Uterus (tissue), 4 donors: ENCODE data around the gene BARHL1. TPM values are rescaled to one million over a fixed set of nuclear protein-coding genes. Genes with fewer than 3 reads are reported as not detected.

Source experiments
- DNase-seq, 2 donors: peaks; one replicate each; pipeline ENCODE4 v3.0.0-alpha.2; 2019 to 2020
- H3K27ac ChIP-seq, 2 donors: fragments of 200-600 bp; sonication (generic); 1 replicate in 1 of 2; 2 replicates in 1 of 2; pipeline ENCODE4 v1.5.1; 2016 to 2018
- H3K27me3 ChIP-seq, 2 donors: fragments of 200-600 bp; sonication (generic); one replicate each; pipeline ENCODE4 v1.5.1; 2018 to 2019; ENCODE audit warnings: control low read depth in 1 of 2
- H3K36me3 ChIP-seq, 2 donors: fragments of 200-600 bp; sonication (generic); one replicate each; pipeline ENCODE4 v1.5.1; 2019; ENCODE audit warnings: control low read depth in 1 of 2
- H3K4me1 ChIP-seq, 2 donors: fragments of 200-600 bp; sonication (generic); one replicate each; pipeline ENCODE4 v1.5.1; 2018 to 2019; ENCODE audit warnings: control low read depth in 1 of 2
- H3K4me3 ChIP-seq, 2 donors: fragments of 200-600 bp; sonication (generic); 1 replicate in 1 of 2; 2 replicates in 1 of 2; pipeline ENCODE4 v1.5.1; 2018 to 2019; ENCODE audit warnings: mild to moderate bottlenecking in 1 of 2
- H3K9me3 ChIP-seq, 2 donors: fragments of 200-600 bp; sonication (generic); one replicate each; pipeline ENCODE4 v1.5.1; 2019; ENCODE audit warnings: control low read depth in 1 of 2
- POLR2A ChIP-seq, 2 donors: fragments of 450-650 bp; IDR thresholded peaks; one replicate each; pipeline ENCODE4 v1.6.1; 2016; ENCODE audit warnings: antibody characterized with exemption in 2 of 2, mild to moderate bottlenecking in 1 of 2, moderate library complexity in 1 of 2
- intact Hi-C: fragments of 100-400 bp; cut with DNase I; formaldehyde crosslinking; loops from one replicate; pipeline ENCODE4 v1.15.1; 2023; ENCODE audit warnings: low total_unique reads
- total RNA-seq, 4 donors: library from RNA; depleted of rRNA in 3 of 4; stranded (reverse); fragments of >200 nt in 3 of 4; gene quantifications; one replicate each; pipeline versions ENCODE4 v1.1.0 to v1.2.4, GENCODE V29; 2014 to 2023
- TF ChIP-seq, protein P1 (sequence below), 4 experiments: fragments of 200-600 bp in 2 of 4; fragments of 450-650 bp in 2 of 4; sonication (generic) in 2 of 4; IDR thresholded peaks; one replicate each; pipeline ENCODE4 v1.5.1; 2016 to 2019; ENCODE audit warnings: antibody characterized with exemption in 4 of 4, mild to moderate bottlenecking in 2 of 4, moderate library complexity in 1 of 4
- donor health status: DM: yes; HTN: yes; CAD: no.

The BARHL1 gene
- total RNA-seq, 4 donors from 2014 or later: not detected

DNA sequence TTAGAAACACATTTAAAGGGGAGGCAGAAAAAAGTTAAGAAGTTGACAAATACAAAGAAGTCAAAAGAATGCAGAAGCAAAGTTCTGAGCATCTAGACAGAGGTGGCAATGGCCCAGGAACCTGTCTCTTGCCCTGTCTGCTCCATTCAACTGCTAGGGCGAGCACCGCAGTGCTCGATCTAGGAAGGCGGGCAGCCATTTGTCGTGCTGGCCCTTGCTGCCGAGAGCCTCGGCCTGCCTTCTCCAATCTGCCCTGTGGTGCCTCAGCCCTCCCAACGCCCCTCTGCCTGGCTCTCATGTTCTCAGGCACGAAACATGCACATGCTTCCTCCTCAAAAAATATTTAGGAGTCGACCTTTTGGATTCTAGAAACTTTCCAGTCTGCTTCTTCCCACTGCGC lies 45.2 kb downstream of the BARHL1 start:
- Histone ChIP-seq H3K36me3 (no peaks in the 10 kb centered on the region), H3K4me1 (no peaks in the 10 kb centered on the region), H3K27ac (no peak overlapping the region), H3K4me3 (no peak overlapping the region), H3K27me3 (no peaks in the 10 kb centered on the region), H3K9me3 (no peaks in the 10 kb centered on the region)
- no peak for DNase-seq
- intact Hi-C loops: no loop called here
- TF ChIP-seq, protein P1, sequence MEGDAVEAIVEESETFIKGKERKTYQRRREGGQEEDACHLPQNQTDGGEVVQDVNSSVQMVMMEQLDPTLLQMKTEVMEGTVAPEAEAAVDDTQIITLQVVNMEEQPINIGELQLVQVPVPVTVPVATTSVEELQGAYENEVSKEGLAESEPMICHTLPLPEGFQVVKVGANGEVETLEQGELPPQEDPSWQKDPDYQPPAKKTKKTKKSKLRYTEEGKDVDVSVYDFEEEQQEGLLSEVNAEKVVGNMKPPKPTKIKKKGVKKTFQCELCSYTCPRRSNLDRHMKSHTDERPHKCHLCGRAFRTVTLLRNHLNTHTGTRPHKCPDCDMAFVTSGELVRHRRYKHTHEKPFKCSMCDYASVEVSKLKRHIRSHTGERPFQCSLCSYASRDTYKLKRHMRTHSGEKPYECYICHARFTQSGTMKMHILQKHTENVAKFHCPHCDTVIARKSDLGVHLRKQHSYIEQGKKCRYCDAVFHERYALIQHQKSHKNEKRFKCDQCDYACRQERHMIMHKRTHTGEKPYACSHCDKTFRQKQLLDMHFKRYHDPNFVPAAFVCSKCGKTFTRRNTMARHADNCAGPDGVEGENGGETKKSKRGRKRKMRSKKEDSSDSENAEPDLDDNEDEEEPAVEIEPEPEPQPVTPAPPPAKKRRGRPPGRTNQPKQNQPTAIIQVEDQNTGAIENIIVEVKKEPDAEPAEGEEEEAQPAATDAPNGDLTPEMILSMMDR (IDR thresholded peaks at IDR 0.05): no peak
- TF ChIP-seq POLR2A (IDR thresholded peaks at IDR 0.05): no peak

DNA sequence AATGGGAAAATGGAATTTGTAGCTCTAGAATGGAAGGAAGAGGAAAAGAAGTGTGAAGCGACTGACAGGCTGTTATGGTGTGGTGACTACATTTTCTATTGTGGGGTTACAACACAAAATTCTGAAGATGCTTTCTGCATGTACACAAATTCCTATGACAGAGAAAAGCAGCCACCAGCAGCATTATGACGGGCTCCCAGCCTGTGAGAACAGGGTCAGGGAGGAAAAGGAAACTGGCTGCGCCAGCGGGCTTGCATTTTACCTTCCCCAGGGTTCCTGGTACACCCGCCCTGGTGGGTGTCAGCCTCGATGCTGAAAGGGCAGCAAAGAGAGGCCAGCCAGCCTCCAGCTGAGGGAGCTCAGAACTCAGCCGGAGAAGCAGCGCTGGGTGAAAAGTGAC lies 46.3 kb downstream of the BARHL1 start:
- no peak overlapping the region for H3K27ac ChIP-seq
- no peaks in the 10 kb centered on the region for H3K4me1 ChIP-seq
- TF ChIP-seq POLR2A (IDR thresholded peaks at IDR 0.05): no peak
- TF ChIP-seq, protein P1 (IDR thresholded peaks at IDR 0.05): no peak
- H3K4me3 ChIP-seq: no peak overlapping the region
- intact Hi-C loops: no loop called here
- H3K36me3 ChIP-seq: no peaks in the 10 kb centered on the region
- H3K27me3 ChIP-seq: no peaks in the 10 kb centered on the region
- no peak for DNase-seq
- no peaks in the 10 kb centered on the region for H3K9me3 ChIP-seq

DNA sequence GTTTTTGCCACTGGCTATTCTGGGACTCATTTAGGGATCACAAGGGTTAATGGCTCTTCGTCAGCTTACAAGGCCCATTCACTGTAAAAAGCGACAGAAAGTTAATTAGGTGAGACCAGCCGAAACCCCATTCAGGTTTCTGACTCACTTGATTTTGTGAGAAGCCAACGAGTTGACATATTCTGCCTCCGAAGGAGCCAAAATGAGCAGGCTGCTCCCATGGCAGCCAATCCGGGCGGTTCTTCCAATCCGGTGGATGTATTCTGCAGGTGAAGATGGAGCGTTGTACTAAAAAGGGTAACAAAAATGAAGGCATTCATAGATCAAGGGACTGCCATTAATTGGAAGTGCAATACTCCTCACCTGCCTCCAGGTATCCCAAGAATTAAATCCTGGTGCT lies 47.7 kb downstream of the BARHL1 start:
- intact Hi-C loops: no loop called here
- H3K4me1 ChIP-seq: no peaks in the 10 kb centered on the region
- DNase-seq: no peak
- H3K36me3 ChIP-seq: no peaks in the 10 kb centered on the region
- TF ChIP-seq, protein P1 (IDR thresholded peaks at IDR 0.05): no peak
- TF ChIP-seq POLR2A (IDR thresholded peaks at IDR 0.05): no peak
- H3K27ac ChIP-seq: no peak overlapping the region
- no peaks in the 10 kb centered on the region for H3K27me3 ChIP-seq
- no peak overlapping the region for H3K4me3 ChIP-seq
- no peaks in the 10 kb centered on the region for H3K9me3 ChIP-seq

DNA sequence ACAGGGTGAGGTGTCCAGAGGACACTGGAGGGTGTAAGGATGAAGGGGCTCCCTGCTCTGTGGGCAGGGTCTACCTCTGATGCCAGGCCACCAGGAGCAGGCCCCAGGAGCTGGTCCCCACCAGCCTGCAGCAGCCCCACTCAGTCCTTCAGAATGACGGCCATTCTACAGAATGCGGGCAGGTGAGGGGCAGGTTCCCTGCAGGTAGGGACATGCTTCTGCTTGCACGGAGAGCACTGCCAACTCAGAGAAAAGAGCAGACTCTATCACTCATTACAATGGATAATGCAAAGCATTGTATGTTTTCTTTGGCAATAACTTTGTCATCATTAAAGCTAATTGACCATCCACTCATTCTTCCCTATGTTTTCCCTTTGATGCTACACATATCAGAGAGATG lies 48.4 kb downstream of the BARHL1 start:
- Histone ChIP-seq H3K36me3 (no peaks in the 10 kb centered on the region), H3K4me3 (no peak overlapping the region), H3K27ac (no peak overlapping the region), H3K4me1 (no peaks in the 10 kb centered on the region), H3K9me3 (no peaks in the 10 kb centered on the region), H3K27me3 (no peaks in the 10 kb centered on the region)
- intact Hi-C loops: no loop called here
- no peak for TF ChIP-seq POLR2A (IDR thresholded peaks at IDR 0.05)
- TF ChIP-seq, protein P1 (IDR thresholded peaks at IDR 0.05): no peak
- no peak for DNase-seq

DNA sequence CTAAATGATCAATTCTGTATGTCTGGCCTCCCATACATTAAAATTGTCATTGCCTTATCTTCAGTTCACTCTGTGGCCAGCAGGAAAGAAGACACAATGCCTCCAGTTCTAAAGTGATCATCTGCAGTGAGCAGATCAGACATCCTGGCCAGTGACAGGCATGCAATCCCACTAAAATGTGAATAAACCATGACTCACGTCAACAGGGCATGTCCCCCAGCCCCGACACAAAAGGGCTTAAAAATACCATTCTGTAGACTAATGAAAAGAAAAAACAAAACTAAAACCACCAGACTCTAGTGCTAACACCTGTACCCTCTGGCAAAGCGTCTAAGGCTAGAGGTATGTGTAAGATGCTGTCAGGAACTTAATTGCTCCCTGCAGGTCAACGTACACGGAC lies 48.9 kb downstream of the BARHL1 start:
- Histone ChIP-seq H3K27me3 (no peaks in the 10 kb centered on the region), H3K4me1 (no peaks in the 10 kb centered on the region), H3K4me3 (no peak overlapping the region), H3K36me3 (no peaks in the 10 kb centered on the region), H3K27ac (no peak overlapping the region), H3K9me3 (no peaks in the 10 kb centered on the region)
- intact Hi-C loops: no loop called here
- no peak for DNase-seq
- TF ChIP-seq, protein P1 (IDR thresholded peaks at IDR 0.05): no peak
- TF ChIP-seq POLR2A (IDR thresholded peaks at IDR 0.05): no peak
